Measurements from ENCODE around the gene SLC12A2.

Gene SLC12A2

GRCh38 chr5:128199104-128199503 lies 115.5 kb downstream of the SLC12A2 start:
- no peak overlapping the region for H3K4me3 ChIP-seq (ENCODE audit: low read length)
- no peak for TF ChIP-seq CTCF (conservative IDR thresholded peaks at IDR 0.05; ENCODE audit: low read depth, low read length)
- DNase-seq (ENCODE audit: low read depth), result no peak

DNA sequence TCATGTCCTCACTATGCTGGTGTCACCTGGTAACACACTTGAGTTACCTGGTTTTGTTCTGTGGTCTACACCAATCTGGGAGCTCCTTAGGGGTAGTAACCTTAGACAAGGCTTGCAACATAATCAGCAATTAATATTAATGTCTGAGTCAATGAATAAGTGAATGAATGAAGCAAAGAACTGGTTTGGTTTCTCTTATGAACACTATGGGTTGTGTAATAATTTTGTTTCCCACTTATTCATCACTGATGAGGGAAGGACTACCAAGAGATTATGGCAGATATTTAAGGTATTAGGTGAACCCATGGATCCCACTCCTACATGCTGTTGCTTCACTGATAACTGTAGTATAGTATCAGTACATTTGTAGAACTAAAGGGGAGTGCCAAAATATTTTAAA lies 116.0 kb downstream of the SLC12A2 start:
- no peak for DNase-seq (ENCODE audit: low read depth)
- no peak overlapping the region for H3K4me3 ChIP-seq (ENCODE audit: low read length)
- no peak for TF ChIP-seq CTCF (conservative IDR thresholded peaks at IDR 0.05; ENCODE audit: low read depth, low read length)

DNA sequence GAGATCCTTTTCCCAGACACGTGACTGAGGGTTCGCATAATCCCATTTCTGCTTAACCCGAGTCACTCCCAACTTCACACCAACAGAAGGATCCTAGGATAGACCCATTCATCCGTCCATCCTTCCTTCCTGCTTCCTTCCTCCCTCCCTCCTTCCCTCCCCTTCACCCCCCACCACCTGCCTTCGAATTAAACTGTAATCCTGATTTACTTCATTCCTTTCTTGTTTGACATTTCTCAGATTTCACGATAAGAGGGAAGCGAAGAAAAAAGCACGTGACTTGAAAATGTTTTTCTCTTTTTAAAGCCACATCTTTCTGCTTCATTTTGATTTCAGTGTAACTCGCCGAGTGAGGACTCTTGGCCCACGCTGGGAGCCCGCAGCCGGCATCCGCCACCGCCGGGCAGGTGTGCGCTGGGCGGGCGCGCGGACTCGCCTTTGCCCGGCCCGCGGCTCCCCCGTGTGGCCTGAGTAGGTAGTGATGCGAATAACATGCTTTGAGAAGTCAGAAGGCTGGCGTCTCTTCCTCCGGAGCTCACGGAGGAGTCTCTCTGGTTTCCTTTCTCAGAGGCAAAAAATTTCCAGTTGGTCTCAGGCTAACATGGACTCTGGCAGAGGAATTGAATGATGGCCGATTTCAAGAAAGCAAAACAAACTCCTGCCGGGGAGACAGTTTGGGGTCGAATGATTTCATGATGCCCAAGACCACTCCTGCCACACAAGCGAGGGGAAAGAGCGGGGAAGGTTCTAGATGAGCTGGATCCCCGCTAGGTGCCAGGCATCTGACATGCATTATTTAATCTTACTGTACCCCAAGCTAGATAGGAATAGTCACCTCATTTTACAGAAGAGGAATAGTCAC lies 117.7 kb downstream of the SLC12A2 start:
- no peak for DNase-seq (ENCODE audit: low read depth)
- TF ChIP-seq CTCF (conservative IDR thresholded peaks at IDR 0.05; ENCODE audit: low read depth, low read length), result peak; percentile 77
- peak overlapping the region; percentile 24 for H3K4me3 ChIP-seq (ENCODE audit: low read length)

GRCh38 chr5:128202320-128202719 lies 118.8 kb downstream of the SLC12A2 start:
- no peak for DNase-seq (ENCODE audit: low read depth)
- H3K4me3 ChIP-seq (ENCODE audit: low read length), result no peak overlapping the region
- no peak for TF ChIP-seq CTCF (conservative IDR thresholded peaks at IDR 0.05; ENCODE audit: low read depth, low read length)

DNA sequence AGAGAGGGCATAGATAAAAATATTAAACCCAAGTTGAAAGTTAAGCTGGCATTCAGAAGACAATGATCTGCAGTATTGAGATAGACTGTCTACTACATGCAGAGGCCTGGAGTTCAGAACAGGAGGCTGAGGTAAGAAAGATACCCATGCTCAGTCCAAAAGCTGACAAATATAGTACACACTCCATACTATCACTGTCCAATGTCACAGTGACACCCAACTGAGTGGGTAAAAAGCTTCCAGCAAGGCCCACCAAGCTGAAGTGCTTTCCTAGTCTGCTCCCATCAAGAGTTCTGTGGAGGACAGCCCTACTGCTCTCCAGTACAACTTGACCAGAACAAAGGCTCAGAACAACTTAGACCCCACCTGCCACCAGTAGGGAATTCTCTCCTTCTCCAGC lies 124.9 kb downstream of the SLC12A2 start:
- no peak for DNase-seq (ENCODE audit: low read depth)
- no peak for TF ChIP-seq CTCF (conservative IDR thresholded peaks at IDR 0.05; ENCODE audit: low read depth, low read length)
- no peak overlapping the region for H3K4me3 ChIP-seq (ENCODE audit: low read length)

DNA sequence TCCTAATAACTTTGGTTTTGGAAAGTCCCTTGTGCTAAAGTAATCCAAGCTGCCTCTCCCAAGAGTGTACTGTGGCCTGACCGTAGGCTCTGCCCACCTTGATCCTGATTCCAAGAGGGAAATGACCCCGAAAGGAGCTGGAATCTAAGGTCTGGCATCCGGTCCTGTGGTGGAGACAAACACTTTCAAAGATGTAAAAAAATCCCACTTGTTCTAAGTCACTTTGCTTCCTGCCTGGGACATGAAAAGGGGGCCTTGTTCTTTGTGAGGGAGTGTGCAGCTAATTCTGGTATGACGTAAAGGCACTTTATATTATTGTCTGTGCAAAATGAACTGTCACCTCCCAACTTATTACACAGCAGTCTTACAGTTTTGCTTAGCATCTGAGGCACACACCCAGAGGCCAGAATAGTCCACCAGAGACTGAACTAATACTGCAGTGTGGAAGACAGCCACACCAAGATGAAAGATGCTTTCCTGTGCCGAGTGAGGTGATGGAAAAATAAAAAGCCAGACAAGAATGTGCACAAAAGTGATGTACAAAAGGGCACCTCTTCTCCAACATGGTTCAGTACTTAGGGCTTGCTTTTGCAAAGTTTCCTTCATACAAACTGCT lies 128.7 kb downstream of the SLC12A2 start:
- no peak for TF ChIP-seq CTCF (conservative IDR thresholded peaks at IDR 0.05; ENCODE audit: low read depth, low read length)
- DNase-seq (ENCODE audit: low read depth), result no peak
- H3K4me3 ChIP-seq (ENCODE audit: low read length), result no peak overlapping the region

- TF ChIP-seq CTCF (conservative IDR thresholded peaks at IDR 0.05; ENCODE audit: low read depth, low read length), result peak; percentile 75
- no peak for DNase-seq (ENCODE audit: low read depth)
- H3K4me3 ChIP-seq (ENCODE audit: low read length), result no peak overlapping the region
Observed at GRCh38 chr5:128213340-128213739, 129.8 kb downstream of the SLC12A2 start.
